Stimulated activated CD4-positive, alpha-beta T cell treated with anti-CD3 and anti-CD28 coated beads, Interleukin-4, amount 100 ng/mL, for 1 hour (primary cell): ENCODE measurements around the gene OR6A2.
"Not testable (repeated sequence)": the region's sequence is repeated elsewhere in the genome, so short reads cannot be mapped to it uniquely, and the experiment has no call there.

Experiments
- DNase-seq: peaks from one replicate; pipeline ENCODE4 v3.0.0-alpha.2; 2020

Gene OR6A2

DNA sequence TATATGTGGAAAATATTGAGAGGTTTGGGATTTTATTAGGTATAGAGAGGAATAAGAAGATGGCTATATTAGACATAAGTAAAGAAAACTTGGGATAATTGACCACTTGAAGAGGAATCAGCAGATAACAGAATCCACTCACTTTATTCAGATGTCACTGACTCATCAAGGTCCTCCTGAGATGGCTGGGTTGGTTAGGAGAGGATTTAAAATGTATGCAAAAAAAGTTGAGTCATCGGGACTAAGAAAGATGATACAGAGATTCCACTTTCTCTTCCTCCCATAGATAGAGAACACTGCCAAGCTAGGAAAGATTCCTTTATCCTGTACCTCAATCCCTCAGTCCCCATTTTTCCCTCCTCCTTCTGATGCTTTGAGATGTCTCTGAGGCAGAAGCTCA lies at the start of gene OR6A2:
TSS of gene OR6A2 (minus strand) at position 288 of the 400 bp plus-strand sequence. CDS start 3,981 bp downstream, outside the sequence.
- no peak for DNase-seq

- no peak for DNase-seq
These were observed 45.9 kb upstream of the OR6A2 start, which contains the start of gene OR10A5 for GRCh38 chr11:6845383-6845782. Gene OR10A5 (plus strand): TSS chr11:6845683. CDS start chr11:6845683, 0 bp downstream.

DNA sequence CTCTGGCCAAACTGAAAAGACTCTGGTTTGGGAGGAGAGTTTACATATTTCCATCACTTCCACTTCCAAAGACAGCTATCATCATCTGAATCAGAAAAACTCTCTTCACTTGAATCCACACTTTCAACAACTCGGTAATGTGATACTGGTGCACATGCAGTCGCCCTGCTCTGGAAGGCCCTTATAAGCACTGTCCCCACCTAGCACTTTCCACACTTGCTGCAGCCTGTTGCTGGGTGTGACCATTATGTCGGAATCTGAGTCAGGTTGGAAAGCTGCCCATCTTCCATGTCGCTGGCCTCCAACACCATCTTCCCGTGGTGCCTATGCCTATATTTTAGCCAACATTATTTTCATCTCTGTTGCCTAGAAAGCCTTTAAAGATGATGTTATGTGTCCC lies 44.9 kb upstream of the OR6A2 start:
- DNase-seq = no peak

DNA sequence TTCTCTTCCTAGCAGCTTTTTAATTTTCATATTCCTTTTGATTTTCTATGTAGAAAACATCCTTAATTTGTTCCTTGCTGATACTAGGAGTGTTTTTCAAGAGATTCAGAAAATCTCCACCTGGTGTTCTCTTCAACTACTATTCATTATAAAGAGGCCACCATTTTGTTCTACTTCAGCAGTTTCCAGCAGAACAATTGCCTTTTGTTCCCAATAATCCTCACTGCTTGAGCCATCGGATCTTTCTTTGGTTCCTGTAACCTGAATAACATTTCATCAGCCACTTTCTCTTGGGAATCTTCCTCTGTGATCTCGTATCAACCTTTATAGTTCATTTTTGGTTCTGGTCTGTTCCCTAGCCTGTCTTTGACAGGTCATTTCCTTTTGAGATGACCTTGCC lies 44.2 kb upstream of the OR6A2 start:
- DNase-seq = no peak

DNA sequence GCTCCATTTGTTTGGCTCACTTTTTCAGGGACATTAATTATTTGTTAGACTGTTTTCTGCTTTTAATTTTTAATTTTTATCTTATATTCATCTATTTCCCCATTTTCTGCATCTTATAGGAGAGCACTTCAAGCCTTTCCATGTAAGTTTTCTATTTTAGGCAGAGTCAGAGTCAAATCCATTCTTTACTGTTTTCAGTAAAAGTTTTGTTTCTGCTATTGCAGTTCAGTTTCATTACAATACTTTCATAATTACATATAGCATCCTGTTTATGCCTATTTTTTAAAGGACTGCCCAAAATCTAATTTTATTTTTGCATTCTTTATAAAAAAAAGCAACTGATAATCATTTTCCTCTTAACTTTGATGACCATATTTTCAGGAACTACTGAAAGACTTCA lies 42.2 kb upstream of the OR6A2 start:
- no peak for DNase-seq

DNA sequence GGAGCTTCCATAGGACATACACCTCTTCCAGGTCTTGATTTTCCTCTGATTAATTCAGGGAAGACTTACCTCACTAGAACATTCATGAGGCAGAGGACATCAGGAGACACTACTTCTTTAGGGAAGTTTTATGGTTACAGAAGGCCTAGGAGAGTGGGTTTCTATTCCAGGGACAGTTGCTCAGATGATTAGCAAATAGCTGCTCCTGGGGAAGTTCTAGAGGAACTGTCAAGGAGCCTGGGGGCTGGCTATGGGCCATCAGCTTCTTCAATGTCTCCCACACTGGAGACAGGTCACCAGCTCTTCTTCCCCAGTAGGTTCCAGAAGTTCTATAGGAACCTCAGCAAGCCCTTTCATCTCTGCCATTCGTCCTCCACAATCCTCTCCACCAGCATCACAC lies 34.5 kb upstream of the OR6A2 start:
- no peak for DNase-seq

GRCh38 chr11:6833356-6833755 lies 33.9 kb upstream of the OR6A2 start:
- no peak for DNase-seq

- no peak for DNase-seq
These were observed 28.6 kb upstream of the OR6A2 start for GRCh38 chr11:6828103-6828502.

DNA sequence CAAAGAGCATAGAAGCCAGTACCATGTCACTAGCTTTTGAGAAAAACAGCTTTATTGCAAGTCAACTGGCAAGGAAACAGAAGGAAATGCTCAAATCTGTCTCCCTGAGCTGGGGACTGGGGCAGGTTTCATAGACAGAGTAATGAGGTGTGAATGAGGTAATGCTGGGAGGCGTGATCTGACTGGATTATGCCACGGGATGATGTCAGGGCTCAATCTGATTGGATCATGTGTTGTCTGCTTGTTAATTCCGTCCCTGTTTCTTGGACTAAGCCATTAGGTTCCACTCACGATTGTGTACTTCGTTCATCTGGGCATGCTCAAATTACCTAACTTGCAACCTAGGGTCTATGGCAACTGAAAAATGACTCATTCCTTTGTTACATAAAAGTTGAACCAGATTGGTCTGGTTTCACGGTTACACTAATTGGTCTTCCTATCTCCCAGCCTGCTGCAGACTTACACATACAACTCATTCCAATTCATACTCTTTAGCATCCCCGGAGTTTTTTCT lies 25.8 kb upstream of the OR6A2 start:
- DNase-seq = no peak

DNA sequence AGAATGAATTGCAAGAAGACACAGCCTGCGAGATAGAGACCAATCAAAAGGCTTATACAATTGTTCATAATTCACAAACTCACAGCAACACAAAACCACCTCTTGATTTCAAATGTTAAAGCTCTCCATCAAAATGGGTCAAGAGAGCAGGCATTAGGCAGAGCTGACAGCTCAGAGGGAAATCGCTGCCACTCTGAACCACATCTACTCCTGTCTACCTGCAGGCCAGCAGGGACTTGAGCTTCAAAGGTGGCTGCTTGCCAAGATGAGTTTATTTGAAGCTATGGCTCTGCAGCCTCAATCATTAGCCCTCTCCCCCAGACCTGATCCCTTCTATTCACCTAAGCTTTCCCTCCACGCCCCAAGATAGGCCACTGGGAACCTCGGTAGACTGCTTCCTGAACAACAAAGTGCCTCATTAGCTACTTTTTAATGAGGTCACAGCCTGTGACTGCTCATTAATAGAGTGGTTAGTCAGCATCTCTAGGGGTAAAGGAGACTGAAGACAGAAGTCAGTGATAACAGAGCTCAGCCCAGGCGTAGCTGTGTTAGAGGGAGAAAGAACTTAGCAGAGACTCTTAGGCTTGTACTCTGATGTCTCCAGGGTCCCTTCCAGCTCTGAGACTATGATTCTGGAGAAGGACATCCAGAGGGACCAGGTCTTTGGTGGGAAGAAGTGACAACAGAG lies 24.8 kb upstream of the OR6A2 start:
- no peak for DNase-seq

DNA sequence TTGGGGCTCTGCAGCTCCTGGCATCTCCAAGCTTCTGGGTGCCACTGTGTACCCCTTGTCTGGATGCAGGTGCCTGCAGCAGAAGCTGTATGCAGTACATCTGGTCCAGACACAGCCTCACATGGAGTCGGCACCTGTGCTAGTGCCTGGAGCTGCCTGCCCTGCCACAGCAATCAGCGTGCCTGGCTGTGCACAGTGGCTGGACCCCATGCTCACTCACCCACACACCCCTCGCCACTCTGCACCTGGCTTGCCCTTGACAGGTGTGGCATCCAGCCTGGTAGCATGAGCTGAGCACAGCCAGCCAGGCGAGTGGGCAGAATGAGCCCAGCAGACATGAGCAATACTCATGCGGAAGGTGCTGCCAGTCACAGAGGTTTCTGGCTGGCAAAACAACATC lies 19.5 kb upstream of the OR6A2 start:
- DNase-seq = no peak

GRCh38 chr11:6817694-6818093 lies 18.2 kb upstream of the OR6A2 start:
- no peak for DNase-seq

DNA sequence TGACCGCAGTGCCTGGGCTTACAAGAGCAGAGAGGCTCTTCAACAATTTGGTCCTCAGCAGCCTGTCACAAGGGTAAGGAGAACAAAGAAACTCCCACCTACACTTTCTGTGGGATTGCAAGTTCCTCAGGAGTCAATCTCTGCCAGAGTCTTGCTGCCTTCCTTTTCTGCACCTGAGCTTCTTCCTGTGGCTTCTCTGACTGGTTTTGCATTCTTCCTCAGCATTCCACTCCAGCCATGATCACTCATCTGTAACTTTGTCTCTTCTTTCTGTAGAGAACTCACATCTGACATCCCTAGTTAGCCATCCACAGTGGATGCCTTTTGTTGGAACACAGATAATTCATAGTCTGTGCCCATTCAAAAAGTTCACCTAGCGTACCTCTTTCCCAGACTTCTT lies 14.2 kb upstream of the OR6A2 start:
- no peak for DNase-seq

DNA sequence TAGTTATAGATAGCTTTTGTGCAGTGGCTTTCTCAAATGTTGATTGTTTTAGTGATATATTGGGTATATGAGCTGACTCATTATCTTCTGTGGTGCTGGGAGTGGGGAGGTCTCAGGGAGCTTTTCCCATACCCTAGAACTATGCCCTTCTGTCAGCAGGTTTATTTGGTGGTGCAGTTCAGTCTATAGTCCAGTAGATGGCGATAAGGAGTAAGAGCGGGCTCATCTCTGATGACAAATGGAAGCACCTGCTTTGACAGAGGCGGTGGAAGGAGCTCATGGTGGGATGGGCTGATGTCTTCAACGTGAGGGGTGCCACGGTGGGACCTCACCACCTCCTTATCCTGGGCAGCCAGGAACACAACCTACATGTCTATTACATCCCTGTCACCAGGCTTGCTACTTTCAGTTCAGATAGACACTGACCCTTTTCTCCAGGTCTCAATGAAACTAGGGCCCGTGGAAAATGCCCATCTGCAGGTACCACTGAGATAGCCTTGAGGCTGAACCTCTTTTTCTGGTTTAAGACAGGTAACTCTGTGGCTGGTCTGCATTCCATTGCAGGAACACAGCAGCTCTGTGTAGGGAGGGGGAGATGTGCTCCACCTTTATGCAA lies 13.0 kb upstream of the OR6A2 start:
- DNase-seq = peak; percentile 6

GRCh38 chr11:6801075-6801474 lies 1.6 kb upstream of the OR6A2 start:
- DNase-seq = not testable (repeated sequence)

- no peak for DNase-seq
These were observed 4.8 kb downstream of the OR6A2 start for GRCh38 chr11:6794639-6795038.

DNA sequence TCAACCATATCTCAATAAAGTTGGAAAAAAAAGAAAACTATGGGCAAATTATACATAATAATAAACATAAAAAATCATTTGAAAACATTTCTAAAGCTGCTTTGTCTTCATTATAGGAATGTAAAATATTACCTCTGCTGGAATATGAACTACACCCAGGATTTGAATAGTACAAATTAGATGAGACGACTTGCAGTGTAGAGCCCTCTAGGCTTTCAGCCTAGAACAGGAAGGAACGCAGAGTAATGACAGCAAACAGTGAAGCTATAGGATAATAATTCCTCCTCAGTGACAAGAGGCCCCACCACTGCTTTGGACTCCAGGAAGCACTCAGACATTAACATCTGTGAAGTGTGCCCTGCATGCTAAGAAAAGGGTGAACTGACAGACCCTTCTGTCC lies 8.9 kb downstream of the OR6A2 start:
- DNase-seq = no peak

GRCh38 chr11:6782720-6783119 lies 16.8 kb downstream of the OR6A2 start, which contains the start of gene OR2AG1:
Gene OR2AG1 (plus strand): TSS chr11:6783020. CDS start chr11:6785038, 2,018 bp downstream.
- DNase-seq = no peak

DNA sequence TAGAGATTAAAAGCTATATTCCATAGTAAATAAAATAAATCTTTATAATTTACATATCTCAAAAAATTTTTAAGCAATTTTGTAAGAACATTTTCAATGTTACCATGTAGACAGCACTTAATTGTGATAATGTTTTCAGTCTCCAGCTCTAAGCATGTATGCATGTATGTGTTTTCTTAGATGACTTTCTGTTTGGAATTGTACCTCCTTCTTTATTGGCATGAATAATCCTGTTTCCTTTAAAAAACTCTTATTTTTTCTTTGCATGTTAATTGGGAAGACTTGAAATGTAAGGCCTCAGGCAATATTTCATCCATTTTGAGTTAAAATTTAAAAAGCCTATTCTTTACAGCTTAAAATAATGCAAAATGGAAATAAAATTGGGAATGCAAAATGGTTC lies 18.7 kb downstream of the OR6A2 start:
- DNase-seq = no peak

- no peak for DNase-seq
These were observed 21.0 kb downstream of the OR6A2 start for GRCh38 chr11:6778518-6778917.

GRCh38 chr11:6771926-6772893 lies 27.3 kb downstream of the OR6A2 start, which contains the start of gene OR2AG2:
Gene OR2AG2 (minus strand): TSS chr11:6771976. CDS start chr11:6768957, 3,019 bp downstream.
- DNase-seq = no peak

GRCh38 chr11:6757373-6757967 lies 42.0 kb downstream of the OR6A2 start:
- peak; percentile 52 for DNase-seq

GRCh38 chr11:6755953-6756347 lies 43.5 kb downstream of the OR6A2 start:
- DNase-seq = no peak
